K562 (cell line): Measurements from ENCODE around the gene FCRLA. TPM values are rescaled to one million over a fixed set of nuclear protein-coding genes. Genes with fewer than 3 reads are reported as not detected.

Source experiments
- ARHGAP35 ChIP-seq: fragments of 450-650 bp; IDR thresholded peaks from 2 replicates; pipeline ENCODE4 v1.6.1; 2018; ENCODE audit not compliant: partially characterized antibody
- BDP1 ChIP-seq: IDR thresholded peaks from 3 replicates; pipeline ENCODE4 v1.6.1; 2011; ENCODE audit not compliant: insufficient read length, insufficient read depth
- BHLHE40 ChIP-seq: IDR thresholded peaks from 2 replicates; pipeline ENCODE4 v1.6.1; 2011; ENCODE audit warnings: low read length, improper control_type of control experiment
- GATA2 ChIP-seq: sonication (generic); formaldehyde crosslinking; IDR thresholded peaks from 2 replicates; pipeline ENCODE4 v1.4.0; 2020; ENCODE audit warnings: mild to moderate bottlenecking, missing genetic modification reagents
- HCFC1 ChIP-seq: IDR thresholded peaks from 2 replicates; pipeline ENCODE4 v1.6.1; 2012; ENCODE audit warnings: low read depth, low read length, improper control_type of control experiment
- MAFG ChIP-seq: fragments of 450-650 bp; conservative IDR thresholded peaks from 2 replicates; pipeline ENCODE4 v1.6.1; 2016; ENCODE audit warnings: missing genetic modification characterization, missing compliant biosample characterization
- NCOA2 ChIP-seq, 2 experiments: fragments of 450-650 bp; IDR thresholded peaks; 2 replicates each; pipeline ENCODE4 v1.6.1; 2018; ENCODE audit warnings: mild to moderate bottlenecking in 2 of 2, moderate library complexity in 1 of 2; ENCODE audit not compliant: partially characterized antibody in 2 of 2
- PML ChIP-seq: IDR thresholded peaks from 2 replicates; pipeline ENCODE4 v1.6.1; 2012; ENCODE audit warnings: low read length, inconsistent platforms
- POLR3G ChIP-seq: IDR thresholded peaks from 2 replicates; pipeline ENCODE4 v1.6.1; 2011; ENCODE audit not compliant: insufficient read length, insufficient replicate concordance; ENCODE audit errors: extremely low read depth
- SAP30 ChIP-seq: fragments of 200-600 bp; sonication (generic); IDR thresholded peaks from 2 replicates; pipeline ENCODE4 v1.6.1; 2012; ENCODE audit warnings: borderline replicate concordance, low read depth, mild to moderate bottlenecking, moderate library complexity, low read length, control low read depth, inconsistent platforms; ENCODE audit not compliant: insufficient read depth, poor library complexity, severe bottlenecking
- SNIP1 ChIP-seq: fragments of 450-650 bp; IDR thresholded peaks from 2 replicates; pipeline ENCODE4 v1.7.1; 2017; ENCODE audit warnings: low read depth, mild to moderate bottlenecking
- ZC3H8 ChIP-seq: fragments of 450-650 bp; IDR thresholded peaks from 2 replicates; pipeline ENCODE4 v1.6.1; 2017
- ZNF12 ChIP-seq: sonication (generic); formaldehyde crosslinking; IDR thresholded peaks from 2 replicates; pipeline ENCODE4 v1.4.0; 2020; ENCODE audit warnings: mild to moderate bottlenecking, missing genetic modification reagents
- ZNF274 ChIP-seq: IDR thresholded peaks from 2 replicates; pipeline ENCODE4 v1.6.1; 2011; ENCODE audit warnings: low read depth, mild to moderate bottlenecking, low read length, moderate library complexity, borderline replicate concordance
- ZNF324 ChIP-seq: fragments of 250-450 bp; sonication (Bioruptor Pico); IDR thresholded peaks from 2 replicates; pipeline ENCODE4 v1.4.0; 2020; ENCODE audit warnings: mild to moderate bottlenecking
- ZNF551 ChIP-seq: fragments of 250-450 bp; sonication (Bioruptor Pico); IDR thresholded peaks from 2 replicates; pipeline ENCODE4 v1.5.0; 2021; ENCODE audit warnings: mild to moderate bottlenecking, moderate library complexity
- ZNF589 ChIP-seq: fragments of 200-800 bp; sonication (Bioruptor generic); IDR thresholded peaks from 2 replicates; pipeline ENCODE4 v1.6.1; 2016; ENCODE audit warnings: low read depth, missing genetic modification characterization, missing compliant biosample characterization
- polyA plus RNA-seq, 8 experiments: library from polyadenylated mRNA; depleted of rRNA in 4 of 8; stranded (reverse) in 5 of 8; unstranded in 3 of 8; fragments of >200 nt; fragmentation: Nextera tagmentation in 2 of 8; fragmentation: Illumina TruSeq in 1 of 8; extraction: Ambion mirVana in 2 of 8; extraction: Trizol in 1 of 8; gene quantifications; 2 replicates each; pipeline versions ENCODE4 v1.2.1 to v1.2.3, GENCODE V29; 2011 to 2014; ENCODE audit warnings: inconsistent platforms in 1 of 8, missing spikeins in 1 of 8
- total RNA-seq, 7 experiments: library from RNA; depleted of rRNA in 6 of 7; stranded (reverse); fragments of >200 nt in 6 of 7; fragmentation: Illumina TruSeq in 2 of 7; extraction: Trizol in 2 of 7; gene quantifications; 2 replicates each; pipeline versions ENCODE4 v1.2.1 to v1.2.3, GENCODE V29; 2011 to 2021; ENCODE audit warnings: low replicate concordance in 1 of 7
- TF ChIP-seq, protein P1 (sequence below), 2 experiments: IDR thresholded peaks in 1 of 2; conservative IDR thresholded peaks in 1 of 2; 2 replicates each; pipeline ENCODE4 v1.6.1; 2016; ENCODE audit warnings: low read depth in 2 of 2, mild to moderate bottlenecking in 1 of 2, missing compliant biosample characterization in 1 of 2, missing genetic modification characterization in 1 of 2, moderate library complexity in 1 of 2
- TF ChIP-seq, protein P2 (sequence below): IDR thresholded peaks from 2 replicates; pipeline ENCODE4 v1.6.1; 2012; ENCODE audit warnings: low read depth, low read length, improper control_type of control experiment, borderline replicate concordance
- TF ChIP-seq, protein P3 (sequence below): fragments of 250-450 bp; sonication (Bioruptor Pico); IDR thresholded peaks from 2 replicates; pipeline ENCODE4 v1.5.0; 2020; ENCODE audit warnings: mild to moderate bottlenecking
- TF ChIP-seq, protein P4 (sequence below): fragments of 450-650 bp; IDR thresholded peaks from 2 replicates; pipeline ENCODE4 v1.6.1; 2016; ENCODE audit warnings: missing biosample characterization, missing genetic modification characterization

Gene FCRLA
- total and polyA plus RNA-seq, 9 of the 15 experiments (the other 6 are each of a cell fraction or from before 2014, with no cell fraction given) = 0.09 to 0.84 (median 0.44) TPM

DNA sequence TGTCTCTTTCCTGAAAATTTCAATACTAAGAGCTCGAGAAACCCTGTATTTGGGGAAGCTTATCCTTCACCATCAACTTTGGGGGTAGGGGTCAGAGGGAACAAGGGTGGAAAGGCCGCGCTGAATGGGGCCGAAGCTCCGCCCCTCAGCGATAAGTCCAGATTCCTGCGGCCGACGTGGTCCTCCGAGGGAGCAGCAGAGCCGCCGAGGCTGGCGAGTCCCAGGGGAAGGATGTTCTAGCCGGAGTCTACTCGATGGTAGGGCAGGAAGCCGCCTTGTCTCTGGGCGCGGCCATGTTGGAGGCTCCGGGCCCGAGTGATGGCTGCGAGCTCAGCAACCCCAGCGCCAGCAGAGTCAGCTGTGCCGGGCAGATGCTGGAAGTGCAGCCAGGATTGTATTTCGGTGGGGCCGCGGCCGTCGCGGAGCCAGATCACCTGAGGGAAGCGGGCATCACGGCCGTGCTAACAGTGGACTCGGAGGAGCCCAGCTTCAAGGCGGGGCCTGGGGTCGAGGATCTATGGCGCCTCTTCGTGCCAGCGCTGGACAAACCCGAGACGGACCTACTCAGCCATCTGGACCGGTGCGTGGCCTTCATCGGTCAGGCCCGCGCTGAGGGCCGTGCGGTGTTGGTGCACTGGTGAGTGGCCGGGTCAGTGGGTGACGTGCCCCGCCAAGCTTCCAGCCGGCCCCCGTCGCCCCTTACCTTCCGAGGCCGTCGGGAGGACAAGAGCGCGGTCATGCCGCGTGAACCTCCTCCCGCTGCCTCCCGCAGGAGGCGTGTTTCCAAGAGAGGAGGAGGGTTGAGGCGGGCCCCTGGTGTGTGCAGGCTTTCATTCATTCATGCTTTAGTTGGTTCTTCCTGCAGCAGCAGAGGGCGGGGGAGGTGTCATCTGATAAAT is 42.7 kb downstream of the FCRLA start, which contains the start of gene DUSP12 (continued):
- TF ChIP-seq ARHGAP35 (no peak), ZC3H8 (no peak), SNIP1 (peak; percentile 92), MAFG (tag) (no peak), BDP1 (no peak), ZNF589 (peak; percentile 68; the same call in 1 of the 2 replicates), BHLHE40 (no peak), POLR3G (no peak), ZNF274 (no peak), NCOA2 (IDR thresholded peaks at IDR 0.05; ENCODE audit: partially characterized antibody in 2 of 2) (no peak), SAP30 (peak; percentile 98), HCFC1 (peak; percentile 80), GATA2 (CRISPR knock-in tag) (0 out of 2 replicates have a peak, but pooled peaks have one; percentile 13), PML (peak; percentile 61), ZNF324 (CRISPR knock-in tag) (no peak), ZNF12 (CRISPR knock-in tag) (0 out of 2 replicates have a peak, but pooled peaks have one; percentile 78), ZNF551 (CRISPR knock-in tag) (no peak)
- TF ChIP-seq, protein P1, sequence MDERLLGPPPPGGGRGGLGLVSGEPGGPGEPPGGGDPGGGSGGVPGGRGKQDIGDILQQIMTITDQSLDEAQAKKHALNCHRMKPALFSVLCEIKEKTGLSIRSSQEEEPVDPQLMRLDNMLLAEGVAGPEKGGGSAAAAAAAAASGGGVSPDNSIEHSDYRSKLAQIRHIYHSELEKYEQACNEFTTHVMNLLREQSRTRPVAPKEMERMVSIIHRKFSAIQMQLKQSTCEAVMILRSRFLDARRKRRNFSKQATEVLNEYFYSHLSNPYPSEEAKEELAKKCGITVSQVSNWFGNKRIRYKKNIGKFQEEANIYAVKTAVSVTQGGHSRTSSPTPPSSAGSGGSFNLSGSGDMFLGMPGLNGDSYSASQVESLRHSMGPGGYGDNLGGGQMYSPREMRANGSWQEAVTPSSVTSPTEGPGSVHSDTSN (CRISPR knock-in tag; IDR thresholded peaks at IDR 0.05; ENCODE audit: low read depth) = no peak
- TF ChIP-seq, protein P1 (tag; conservative IDR thresholded peaks at IDR 0.05; ENCODE audit: low read depth) = no peak
- TF ChIP-seq, protein P2, sequence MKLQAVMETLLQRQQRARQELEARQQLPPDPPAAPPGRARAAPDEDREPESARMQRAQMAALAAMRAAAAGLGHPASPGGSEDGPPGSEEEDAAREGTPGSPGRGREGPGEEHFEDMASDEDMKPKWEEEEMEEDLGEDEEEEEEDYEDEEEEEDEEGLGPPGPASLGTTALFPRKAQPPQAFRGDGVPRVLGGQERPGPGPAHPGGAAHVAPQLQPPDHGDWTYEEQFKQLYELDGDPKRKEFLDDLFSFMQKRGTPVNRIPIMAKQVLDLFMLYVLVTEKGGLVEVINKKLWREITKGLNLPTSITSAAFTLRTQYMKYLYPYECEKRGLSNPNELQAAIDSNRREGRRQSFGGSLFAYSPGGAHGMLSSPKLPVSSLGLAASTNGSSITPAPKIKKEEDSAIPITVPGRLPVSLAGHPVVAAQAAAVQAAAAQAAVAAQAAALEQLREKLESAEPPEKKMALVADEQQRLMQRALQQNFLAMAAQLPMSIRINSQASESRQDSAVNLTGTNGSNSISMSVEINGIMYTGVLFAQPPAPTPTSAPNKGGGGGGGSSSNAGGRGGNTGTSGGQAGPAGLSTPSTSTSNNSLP = no peak
- TF ChIP-seq, protein P3, sequence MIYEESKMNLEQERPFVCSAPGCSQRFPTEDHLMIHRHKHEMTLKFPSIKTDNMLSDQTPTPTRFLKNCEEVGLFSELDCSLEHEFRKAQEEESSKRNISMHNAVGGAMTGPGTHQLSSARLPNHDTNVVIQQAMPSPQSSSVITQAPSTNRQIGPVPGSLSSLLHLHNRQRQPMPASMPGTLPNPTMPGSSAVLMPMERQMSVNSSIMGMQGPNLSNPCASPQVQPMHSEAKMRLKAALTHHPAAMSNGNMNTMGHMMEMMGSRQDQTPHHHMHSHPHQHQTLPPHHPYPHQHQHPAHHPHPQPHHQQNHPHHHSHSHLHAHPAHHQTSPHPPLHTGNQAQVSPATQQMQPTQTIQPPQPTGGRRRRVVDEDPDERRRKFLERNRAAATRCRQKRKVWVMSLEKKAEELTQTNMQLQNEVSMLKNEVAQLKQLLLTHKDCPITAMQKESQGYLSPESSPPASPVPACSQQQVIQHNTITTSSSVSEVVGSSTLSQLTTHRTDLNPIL (CRISPR knock-in tag) = no peak
- TF ChIP-seq, protein P4, sequence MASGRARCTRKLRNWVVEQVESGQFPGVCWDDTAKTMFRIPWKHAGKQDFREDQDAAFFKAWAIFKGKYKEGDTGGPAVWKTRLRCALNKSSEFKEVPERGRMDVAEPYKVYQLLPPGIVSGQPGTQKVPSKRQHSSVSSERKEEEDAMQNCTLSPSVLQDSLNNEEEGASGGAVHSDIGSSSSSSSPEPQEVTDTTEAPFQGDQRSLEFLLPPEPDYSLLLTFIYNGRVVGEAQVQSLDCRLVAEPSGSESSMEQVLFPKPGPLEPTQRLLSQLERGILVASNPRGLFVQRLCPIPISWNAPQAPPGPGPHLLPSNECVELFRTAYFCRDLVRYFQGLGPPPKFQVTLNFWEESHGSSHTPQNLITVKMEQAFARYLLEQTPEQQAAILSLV = no peak
